ENCODE results near the gene MS4A18. TPM values are rescaled to one million over a fixed set of nuclear protein-coding genes. Genes with fewer than 3 reads are reported as not detected.

The MS4A18 gene
- total RNA-seq, 1 experiment from 2014 or later: not detected

DNA sequence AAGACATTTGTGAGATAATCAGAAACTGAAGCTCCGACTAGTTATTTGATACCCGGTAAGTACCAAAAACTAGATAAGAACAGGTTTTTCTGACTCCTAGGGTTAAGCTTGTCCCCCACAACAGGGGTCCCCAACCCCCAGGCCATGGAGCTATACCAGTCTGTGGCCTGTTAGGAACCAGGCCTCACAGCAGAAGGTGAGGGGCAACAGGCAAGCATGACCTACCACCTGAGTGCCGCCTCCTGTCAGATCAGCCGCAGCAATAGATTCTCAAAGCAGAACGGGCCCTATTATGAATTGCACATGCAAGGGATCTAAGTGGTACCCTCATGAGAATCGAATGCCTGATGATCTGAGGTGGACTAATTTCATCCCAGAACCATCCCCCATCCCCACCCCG lies 59.4 kb downstream of the MS4A18 start:
- Histone ChIP-seq H3K79me2 (ENCODE audit: insufficient read depth, low read length) (no peaks in the 10 kb centered on the region), H4K20me1 (ENCODE audit: insufficient read depth) (no peaks in the 10 kb centered on the region), H3K27me3 (ENCODE audit: insufficient read depth, low read length) (no peaks in the 10 kb centered on the region), H3K4me2 (ENCODE audit: low read length) (no peak overlapping the region), H3K9ac (ENCODE audit: low read length) (no peak overlapping the region), H2AFZ (ENCODE audit: low read depth, low read length, poor library complexity, severe bottlenecking) (no peak overlapping the region), H3K27ac (ENCODE audit: low read depth, low read length) (no peak overlapping the region), H3K9me2 (ENCODE audit: insufficient read depth) (no peaks in the 10 kb centered on the region), H3K4me1 (ENCODE audit: control insufficient read depth in 1 of 2, insufficient read depth in 2 of 2, low read length in 2 of 2) (no peaks in the 10 kb centered on the region), H3K9me3 (ENCODE audit: control insufficient read depth in 1 of 2, insufficient read depth in 1 of 2, low read depth in 1 of 2, low read length in 2 of 2) (no peaks in the 10 kb centered on the region), H3K36me3 (ENCODE audit: control insufficient read depth in 1 of 2, insufficient read depth in 2 of 2, low read length in 2 of 2) (no peaks in the 10 kb centered on the region), H3K4me3 (replicated peaks in 1 of 2; ENCODE audit: low read depth in 1 of 2, low read length in 2 of 2) (no peak overlapping the region)
- BruUV-seq (replicated peaks): no TSS peak
- intact Hi-C loops (cut with micrococcal nuclease): no loop called here
- RAD21 ChIA-PET (ENCODE audit: low non-redundant PET in 1 of 2, low total read pairs in 2 of 2, uncharacterized antibody in 2 of 2, unreplicated experiment in 2 of 2): no interaction called here
- TF ChIP-seq ELF1 (IDR thresholded peaks at IDR 0.05; ENCODE audit: borderline replicate concordance, low read depth) (no peak), CBX3 (IDR thresholded peaks at IDR 0.05; ENCODE audit: low read depth) (no peak), YY1 (IDR thresholded peaks at IDR 0.05; ENCODE audit: extremely low read depth, insufficient replicate concordance, low read depth, low read length) (no peak), EZH2 (IDR thresholded peaks at IDR 0.05) (no peak), SRF (IDR thresholded peaks at IDR 0.05; ENCODE audit: low read depth) (no peak), JUND (IDR thresholded peaks at IDR 0.05) (no peak), TCF7L2 (IDR thresholded peaks at IDR 0.05; ENCODE audit: borderline replicate concordance, extremely low read depth, insufficient read depth, insufficient read length) (no peak), FOSL1 (IDR thresholded peaks at IDR 0.05; ENCODE audit: low read depth) (no peak), SP1 (IDR thresholded peaks at IDR 0.05; ENCODE audit: low read depth) (no peak), ZFX (IDR thresholded peaks at IDR 0.05) (no peak), EZH2phosphoT487 (IDR thresholded peaks at IDR 0.05; ENCODE audit: borderline replicate concordance) (no peak), CEBPB (IDR thresholded peaks at IDR 0.05; ENCODE audit: low read depth) (no peak), ZNF274 (IDR thresholded peaks at IDR 0.05; ENCODE audit: low read depth, low read length) (no peak), POLR2AphosphoS5 (IDR thresholded peaks at IDR 0.05; ENCODE audit: low read depth, low read length) (no peak), CTCF (IDR thresholded peaks at IDR 0.05 in 2 of 3, conservative IDR thresholded peaks at IDR 0.05 in 1 of 3; ENCODE audit: borderline replicate concordance in 1 of 3, insufficient read depth in 1 of 3, low read depth in 2 of 3, low read length in 2 of 3) (no peak), POLR2A (IDR thresholded peaks at IDR 0.05; ENCODE audit: borderline replicate concordance, extremely low read depth, insufficient read depth, insufficient read length) (no peak)
- TF ChIP-seq, protein P1, sequence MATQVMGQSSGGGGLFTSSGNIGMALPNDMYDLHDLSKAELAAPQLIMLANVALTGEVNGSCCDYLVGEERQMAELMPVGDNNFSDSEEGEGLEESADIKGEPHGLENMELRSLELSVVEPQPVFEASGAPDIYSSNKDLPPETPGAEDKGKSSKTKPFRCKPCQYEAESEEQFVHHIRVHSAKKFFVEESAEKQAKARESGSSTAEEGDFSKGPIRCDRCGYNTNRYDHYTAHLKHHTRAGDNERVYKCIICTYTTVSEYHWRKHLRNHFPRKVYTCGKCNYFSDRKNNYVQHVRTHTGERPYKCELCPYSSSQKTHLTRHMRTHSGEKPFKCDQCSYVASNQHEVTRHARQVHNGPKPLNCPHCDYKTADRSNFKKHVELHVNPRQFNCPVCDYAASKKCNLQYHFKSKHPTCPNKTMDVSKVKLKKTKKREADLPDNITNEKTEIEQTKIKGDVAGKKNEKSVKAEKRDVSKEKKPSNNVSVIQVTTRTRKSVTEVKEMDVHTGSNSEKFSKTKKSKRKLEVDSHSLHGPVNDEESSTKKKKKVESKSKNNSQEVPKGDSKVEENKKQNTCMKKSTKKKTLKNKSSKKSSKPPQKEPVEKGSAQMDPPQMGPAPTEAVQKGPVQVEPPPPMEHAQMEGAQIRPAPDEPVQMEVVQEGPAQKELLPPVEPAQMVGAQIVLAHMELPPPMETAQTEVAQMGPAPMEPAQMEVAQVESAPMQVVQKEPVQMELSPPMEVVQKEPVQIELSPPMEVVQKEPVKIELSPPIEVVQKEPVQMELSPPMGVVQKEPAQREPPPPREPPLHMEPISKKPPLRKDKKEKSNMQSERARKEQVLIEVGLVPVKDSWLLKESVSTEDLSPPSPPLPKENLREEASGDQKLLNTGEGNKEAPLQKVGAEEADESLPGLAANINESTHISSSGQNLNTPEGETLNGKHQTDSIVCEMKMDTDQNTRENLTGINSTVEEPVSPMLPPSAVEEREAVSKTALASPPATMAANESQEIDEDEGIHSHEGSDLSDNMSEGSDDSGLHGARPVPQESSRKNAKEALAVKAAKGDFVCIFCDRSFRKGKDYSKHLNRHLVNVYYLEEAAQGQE (IDR thresholded peaks at IDR 0.05; ENCODE audit: low read depth): no peak
- POLR2A ChIA-PET: no interaction called here
- no peak for ATAC-seq
- CTCF ChIA-PET: no interaction called here
- DNase-seq (ENCODE audit: low read depth, low spot score): no peak

Data from HCT116 (cell line).